ENCODE data around the gene GPSM1. TPM values are rescaled to one million over a fixed set of nuclear protein-coding genes. Genes with fewer than 3 reads are reported as not detected.
A peak's percentile ranks its signal among the peaks of the same experiment; 100 is the strongest.

The GPSM1 gene
- total RNA-seq, 1 donor from 2014 or later: 19.2 TPM

- DNase-seq (no peak), ATAC-seq (no peak)
- H3K4me1 ChIP-seq: no peaks in the 10 kb centered on the region
- no peaks in the 10 kb centered on the region for H3K27me3 ChIP-seq (ENCODE audit: low read depth)
- intact Hi-C loops (cut with DNase I): no loop called here
- no peak for TF ChIP-seq CTCF (IDR thresholded peaks at IDR 0.05)
- no peaks in the 10 kb centered on the region for H3K9me3 ChIP-seq
- H3K27ac ChIP-seq: no peak overlapping the region
- no peak overlapping the region for H3K4me3 ChIP-seq
- peaks cover 29% of the 10 kb centered on the region for H3K36me3 ChIP-seq
These were observed 8.2 kb downstream of the GPSM1 start for GRCh38 chr9:136335296-136336155.

GRCh38 chr9:136336156-136336870 is 9.0 kb downstream of the GPSM1 start:
- Histone ChIP-seq H3K9me3 (no peaks in the 10 kb centered on the region), H3K36me3 (peaks cover 29% of the 10 kb centered on the region), H3K27me3 (ENCODE audit: low read depth) (no peaks in the 10 kb centered on the region), H3K4me1 (no peaks in the 10 kb centered on the region), H3K27ac (no peak overlapping the region), H3K4me3 (no peak overlapping the region)
- intact Hi-C loops (cut with DNase I): no loop called here
- TF ChIP-seq CTCF (IDR thresholded peaks at IDR 0.05): no peak
- ATAC-seq (peak in 1 of 2 donors; percentile 2), DNase-seq (no peak)

GRCh38 chr9:136336881-136337280 is 9.5 kb downstream of the GPSM1 start:
- intact Hi-C loops (cut with DNase I): no loop called here
- no peak for TF ChIP-seq CTCF (IDR thresholded peaks at IDR 0.05)
- no peak for DNase-seq
- peaks cover 29% of the 10 kb centered on the region for H3K36me3 ChIP-seq
- no peaks in the 10 kb centered on the region for H3K9me3 ChIP-seq
- no peak overlapping the region for H3K4me3 ChIP-seq
- ATAC-seq: no peak
- H3K27ac ChIP-seq: no peak overlapping the region
- H3K27me3 ChIP-seq (ENCODE audit: low read depth): no peaks in the 10 kb centered on the region
- H3K4me1 ChIP-seq: peaks cover 2% of the 10 kb centered on the region

- no peak overlapping the region for H3K27ac ChIP-seq
- no peak overlapping the region for H3K4me3 ChIP-seq
- no peak for TF ChIP-seq CTCF (IDR thresholded peaks at IDR 0.05)
- no peak for DNase-seq
- intact Hi-C loops (cut with DNase I): no loop called here
- H3K27me3 ChIP-seq (ENCODE audit: low read depth): no peaks in the 10 kb centered on the region
- H3K9me3 ChIP-seq: no peaks in the 10 kb centered on the region
- H3K36me3 ChIP-seq: peaks cover 29% of the 10 kb centered on the region
- ATAC-seq: no peak
- H3K4me1 ChIP-seq: peaks cover 9% of the 10 kb centered on the region
These were observed 10.4 kb downstream of the GPSM1 start for GRCh38 chr9:136337416-136338395.

- no peak overlapping the region for H3K4me3 ChIP-seq
- peaks cover 29% of the 10 kb centered on the region for H3K36me3 ChIP-seq
- no peaks in the 10 kb centered on the region for H3K9me3 ChIP-seq
- intact Hi-C loops (cut with DNase I): no loop called here
- peaks cover 17% of the 10 kb centered on the region for H3K4me1 ChIP-seq
- ATAC-seq (no peak), DNase-seq (no peak)
- H3K27me3 ChIP-seq (ENCODE audit: low read depth): no peaks in the 10 kb centered on the region
- TF ChIP-seq CTCF (IDR thresholded peaks at IDR 0.05): no peak
- no peak overlapping the region for H3K27ac ChIP-seq
These were observed 11.2 kb downstream of the GPSM1 start for GRCh38 chr9:136338511-136338910.

Measured in lower lobe of right lung (tissue), 2 donors.